GM18526 (cell line): ENCODE measurements around the gene DLG2.

ENCODE experiments used
- POLR2A ChIP-seq: IDR thresholded peaks from 3 replicates; pipeline ENCODE4 v1.6.1; 2011; ENCODE audit not compliant: insufficient read length; ENCODE audit errors: extremely low read depth

DLG2 gene

GRCh38 chr11:85517272-85517671 lies 109.9 kb downstream of the DLG2 start:
- TF ChIP-seq POLR2A = no peak

- TF ChIP-seq POLR2A = no peak
Observed at GRCh38 chr11:85495918-85496317, 131.2 kb downstream of the DLG2 start.

GRCh38 chr11:85494396-85494795 lies 132.7 kb downstream of the DLG2 start:
- no peak for TF ChIP-seq POLR2A

GRCh38 chr11:85485902-85486301 lies 141.2 kb downstream of the DLG2 start:
- no peak for TF ChIP-seq POLR2A

- no peak for TF ChIP-seq POLR2A
Observed at GRCh38 chr11:85483861-85484260, 143.3 kb downstream of the DLG2 start.

- no peak for TF ChIP-seq POLR2A
Observed at GRCh38 chr11:85481862-85482261, 145.3 kb downstream of the DLG2 start.

GRCh38 chr11:85475660-85476517 lies 151.3 kb downstream of the DLG2 start:
- TF ChIP-seq POLR2A = no peak

GRCh38 chr11:85472953-85473352 lies 154.2 kb downstream of the DLG2 start:
- no peak for TF ChIP-seq POLR2A

GRCh38 chr11:85464283-85464682 lies 162.9 kb downstream of the DLG2 start:
- no peak for TF ChIP-seq POLR2A

- no peak for TF ChIP-seq POLR2A
Observed at GRCh38 chr11:85459304-85459703, 167.8 kb downstream of the DLG2 start.

- no peak for TF ChIP-seq POLR2A
Observed at GRCh38 chr11:85444479-85444878, 182.7 kb downstream of the DLG2 start.

- TF ChIP-seq POLR2A = no peak
Observed at GRCh38 chr11:85440273-85440672, 186.9 kb downstream of the DLG2 start.

- no peak for TF ChIP-seq POLR2A
Observed at GRCh38 chr11:85438328-85438727, 188.8 kb downstream of the DLG2 start.

GRCh38 chr11:85431319-85431718 lies 195.8 kb downstream of the DLG2 start:
- TF ChIP-seq POLR2A = no peak

- no peak for TF ChIP-seq POLR2A
Observed at GRCh38 chr11:85423794-85424193, 203.3 kb downstream of the DLG2 start.

GRCh38 chr11:85423316-85423715 lies 203.8 kb downstream of the DLG2 start:
- TF ChIP-seq POLR2A = no peak

GRCh38 chr11:85414175-85414574 lies 213.0 kb downstream of the DLG2 start:
- TF ChIP-seq POLR2A = no peak
